HEK293 (cell line): ENCODE results near the gene SAMD13.

Experiments
- CTCF ChIA-PET: fragments of 350-600 bp; formaldehyde crosslinking; extraction: SDS; loops from one replicate; lab custom pipeline; 2021; ENCODE audit warnings: antibody characterized with exemption; lab: Yijun Ruan, JAX
- POLR2A ChIA-PET: fragments of 300-600 bp; formaldehyde crosslinking; extraction: SDS; loops from one replicate; lab custom pipeline; 2020; ENCODE audit warnings: antibody characterized with exemption, inconsistent platforms; lab: Yijun Ruan, JAX
- H3K27ac ChIP-seq: fragments of 200-500 bp; sonication (Bioruptor generic); 2 replicates; pipeline ENCODE4 v1.5.1; 2014; ENCODE audit warnings: low read depth, low read length, control low read depth, inconsistent platforms; ENCODE audit errors: extremely low read depth
- H3K36me3 ChIP-seq, 2 experiments: fragments of 200-500 bp in 1 of 2; sonication (Bioruptor generic) in 1 of 2; 1 replicate in 1 of 2; 2 replicates in 1 of 2; pipeline ENCODE4 v1.5.1; 2014 to 2017; ENCODE audit warnings: inconsistent platforms in 2 of 2, low read length in 2 of 2; ENCODE audit not compliant: control insufficient read depth in 2 of 2, insufficient read depth in 1 of 2
- H3K4me1 ChIP-seq: fragments of 200-500 bp; sonication (Bioruptor generic); 2 replicates; pipeline ENCODE4 v1.5.1; 2014; ENCODE audit warnings: mild to moderate bottlenecking, low read length, inconsistent platforms; ENCODE audit not compliant: control insufficient read depth, insufficient read depth
- H3K4me3 ChIP-seq: 2 replicates; pipeline ENCODE4 v1.5.1; 2011; ENCODE audit warnings: low read depth, mild to moderate bottlenecking, control low read depth, low read length, moderate library complexity
- H3K9me3 ChIP-seq: fragments of 200-500 bp; sonication (Bioruptor generic); 2 replicates; pipeline ENCODE4 v1.5.1; 2014; ENCODE audit warnings: low read depth, low read length, inconsistent platforms; ENCODE audit not compliant: control insufficient read depth, insufficient read depth
- MYNN ChIP-seq: fragments of 450-650 bp; formaldehyde crosslinking; IDR thresholded peaks from 2 replicates; pipeline ENCODE4 v1.5.1; 2016; ENCODE audit warnings: missing biosample characterization, missing genetic modification characterization, borderline replicate concordance
- SP3 ChIP-seq: fragments of 450-650 bp; formaldehyde crosslinking; IDR thresholded peaks from 2 replicates; pipeline ENCODE4 v1.5.1; 2016; ENCODE audit warnings: missing biosample characterization, missing genetic modification characterization
- ZNF23 ChIP-seq: fragments of 450-650 bp; formaldehyde crosslinking; IDR thresholded peaks from 2 replicates; pipeline ENCODE4 v1.5.1; 2016; ENCODE audit warnings: missing biosample characterization, missing genetic modification characterization, borderline replicate concordance
- ZSCAN18 ChIP-seq: fragments of 450-650 bp; formaldehyde crosslinking; IDR thresholded peaks from 2 replicates; pipeline ENCODE4 v1.5.1; 2016; ENCODE audit warnings: missing biosample characterization, missing genetic modification characterization

Gene SAMD13

GRCh38 chr1:84398175-84399155 is 97.0 kb downstream of the SAMD13 start, which contains the start of gene DNASE2B:
DNASE2B (plus strand) TSS chr1:84398484; CDS start chr1:84398565, 81 bp downstream.
- no peak for TF ChIP-seq ZSCAN18 (tag by site-specific recombination)
- TF ChIP-seq SP3 (tag by site-specific recombination) = no peak
- no peak for TF ChIP-seq ZNF23 (tag by site-specific recombination)
- TF ChIP-seq MYNN (tag by site-specific recombination) = no peak
- TF ChIP-seq, all 188 proteins: peak for 0
- ChIA-PET CTCF (interaction anchor here (1.0 kb wide), 1 partner anchor 537 kb away, joined by 3 read pairs; no protein-coding TSS in a partner anchor), POLR2A (no interaction called here)
- H3K36me3 ChIP-seq = no peaks in the 10 kb centered on the region
- H3K4me3 ChIP-seq = no peak within 1 kb of the TSS
- no peak within 1 kb of the TSS for H3K27ac ChIP-seq
- H3K9me3 ChIP-seq = no peaks in the 10 kb centered on the region
- no peaks in the 10 kb centered on the region for H3K4me1 ChIP-seq
